ENCODE results near the gene CANT1.
A peak's percentile ranks its signal among the peaks of the same experiment; 100 is the strongest.

DNA sequence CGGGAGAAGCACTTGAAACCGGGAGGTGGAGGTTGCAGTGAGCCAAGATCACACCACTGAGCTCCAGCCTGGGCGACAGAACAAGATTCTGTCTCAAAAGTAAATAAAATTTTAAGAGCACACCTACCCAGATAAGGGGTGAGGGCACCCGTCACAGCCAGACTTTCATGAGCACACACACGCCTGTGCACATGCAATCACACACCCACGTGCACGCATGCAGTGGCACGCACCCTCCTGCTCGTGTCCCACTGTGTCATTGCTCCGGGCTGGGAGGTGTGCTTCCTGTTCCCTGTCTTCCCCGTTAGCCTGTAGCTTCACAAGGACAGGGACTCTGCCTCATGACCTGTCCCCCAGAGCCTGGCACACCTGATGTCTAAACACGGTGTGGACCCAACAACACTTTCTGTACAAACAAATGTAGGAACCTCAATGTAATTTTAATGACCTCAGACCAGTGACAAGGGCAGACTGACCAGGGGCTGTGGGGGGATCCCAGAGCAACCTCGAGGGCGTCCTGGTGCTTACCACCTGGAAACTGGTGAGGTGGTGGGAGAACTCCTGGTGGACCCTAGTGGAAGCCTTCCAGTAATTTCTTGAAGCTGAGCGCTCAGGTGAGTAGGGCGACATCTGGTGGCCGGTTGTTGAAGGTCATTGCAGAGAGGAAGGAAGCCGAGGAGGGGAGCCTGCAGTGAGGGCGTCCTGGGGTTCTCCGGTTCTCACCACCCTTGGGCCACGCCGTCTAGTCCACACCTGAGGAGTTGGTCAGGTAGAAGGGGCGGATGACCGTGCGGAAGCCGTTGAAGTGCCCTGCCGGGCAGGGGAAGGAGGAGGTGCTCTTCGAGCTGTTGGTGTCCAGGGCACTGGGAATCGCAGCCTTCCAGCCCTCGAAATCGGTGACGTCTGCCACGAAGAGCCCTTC, 38.5 kb downstream of the CANT1 start:
- TF ChIP-seq, protein P1, sequence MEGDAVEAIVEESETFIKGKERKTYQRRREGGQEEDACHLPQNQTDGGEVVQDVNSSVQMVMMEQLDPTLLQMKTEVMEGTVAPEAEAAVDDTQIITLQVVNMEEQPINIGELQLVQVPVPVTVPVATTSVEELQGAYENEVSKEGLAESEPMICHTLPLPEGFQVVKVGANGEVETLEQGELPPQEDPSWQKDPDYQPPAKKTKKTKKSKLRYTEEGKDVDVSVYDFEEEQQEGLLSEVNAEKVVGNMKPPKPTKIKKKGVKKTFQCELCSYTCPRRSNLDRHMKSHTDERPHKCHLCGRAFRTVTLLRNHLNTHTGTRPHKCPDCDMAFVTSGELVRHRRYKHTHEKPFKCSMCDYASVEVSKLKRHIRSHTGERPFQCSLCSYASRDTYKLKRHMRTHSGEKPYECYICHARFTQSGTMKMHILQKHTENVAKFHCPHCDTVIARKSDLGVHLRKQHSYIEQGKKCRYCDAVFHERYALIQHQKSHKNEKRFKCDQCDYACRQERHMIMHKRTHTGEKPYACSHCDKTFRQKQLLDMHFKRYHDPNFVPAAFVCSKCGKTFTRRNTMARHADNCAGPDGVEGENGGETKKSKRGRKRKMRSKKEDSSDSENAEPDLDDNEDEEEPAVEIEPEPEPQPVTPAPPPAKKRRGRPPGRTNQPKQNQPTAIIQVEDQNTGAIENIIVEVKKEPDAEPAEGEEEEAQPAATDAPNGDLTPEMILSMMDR (IDR thresholded peaks at IDR 0.05), result peak; percentile 81 to 91 (median 83)
- TF ChIP-seq POLR2A (IDR thresholded peaks at IDR 0.05), result no peak

Measured in breast epithelium (tissue), 3 donors.